Activated T-cell treated with anti-CD3 and anti-CD28 coated beads for 24 hours (primary cell): ENCODE measurements around the gene ABCD1.
"Not testable (repeated sequence)": the region's sequence is repeated elsewhere in the genome, so short reads cannot be mapped to it uniquely, and the experiment has no call there.

Experiments
- DNase-seq: peaks from one replicate; pipeline ENCODE4 v3.0.0-alpha.2; 2020; ENCODE audit warnings: low read depth

ABCD1 gene

GRCh38 chrX:153724252-153725038, at the start of gene ABCD1, which contains the start of gene BCAP31:
Gene ABCD1, plus strand, starts transcription at chrX:153724856. Its CDS starts 411 bp downstream, at chrX:153725267.
Gene BCAP31, minus strand, starts transcription at chrX:153724387. Its CDS starts 1,143 bp downstream, at chrX:153723244.
- DNase-seq: peak; percentile 80

- no peak for DNase-seq
Observed at GRCh38 chrX:153681175-153681574, 43.5 kb upstream of the ABCD1 start.

GRCh38 chrX:153683486-153683885, 41.2 kb upstream of the ABCD1 start:
- not testable (repeated sequence) for DNase-seq

DNA sequence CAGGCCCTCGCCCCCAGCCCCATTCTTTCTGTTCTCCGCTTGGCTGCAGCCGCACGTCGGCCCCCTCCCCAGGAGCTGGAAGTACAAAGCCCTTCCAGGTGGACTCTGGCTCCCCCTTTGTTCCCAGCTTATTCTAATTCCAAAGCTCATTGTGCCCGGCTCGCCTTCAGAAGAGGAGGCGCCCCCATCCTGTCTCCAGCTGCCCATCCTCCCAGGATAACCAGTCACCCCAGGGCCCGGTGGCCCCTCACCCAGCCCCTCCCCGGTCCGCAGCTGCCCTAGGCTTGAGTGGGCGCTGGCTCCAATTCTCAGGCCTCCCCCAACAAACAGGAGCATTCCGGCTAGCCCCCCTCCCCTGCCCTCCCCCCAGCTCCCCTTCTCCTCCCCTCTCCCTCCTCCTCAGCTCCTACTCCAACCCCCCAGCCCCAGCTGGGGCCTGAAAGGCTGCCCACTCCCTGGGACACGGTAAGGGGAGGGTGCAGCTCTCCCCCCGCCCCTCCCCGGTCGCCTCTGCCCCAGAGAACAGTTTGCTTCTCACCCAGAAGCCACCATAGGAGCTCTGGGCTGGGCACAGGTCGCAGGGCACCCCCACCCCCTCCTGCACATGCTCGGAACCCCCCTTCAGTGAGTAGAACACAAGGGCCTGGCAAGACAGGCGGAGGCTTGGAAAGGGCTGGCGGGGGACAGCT, 40.0 kb upstream of the ABCD1 start:
- DNase-seq: no peak

DNA sequence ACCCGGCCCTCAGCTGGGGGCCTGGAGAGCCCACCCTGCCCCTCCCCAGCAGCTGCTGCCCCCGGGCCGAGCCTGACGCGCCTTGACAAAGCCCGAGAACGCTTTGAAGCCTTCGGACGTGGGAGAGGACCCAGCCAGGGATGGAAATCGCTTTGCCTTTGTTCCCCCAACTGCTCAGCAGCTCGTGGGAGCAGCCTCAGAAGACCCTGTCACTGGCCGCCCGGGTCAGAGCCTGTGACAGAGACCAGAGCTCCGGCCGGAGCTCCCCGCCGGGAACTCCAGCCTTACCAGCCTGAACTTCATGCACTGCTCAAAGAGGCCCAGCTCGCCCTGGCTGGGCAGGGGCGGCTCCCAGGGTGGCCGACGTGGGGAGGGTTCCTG, 39.5 kb upstream of the ABCD1 start:
- no peak for DNase-seq

DNA sequence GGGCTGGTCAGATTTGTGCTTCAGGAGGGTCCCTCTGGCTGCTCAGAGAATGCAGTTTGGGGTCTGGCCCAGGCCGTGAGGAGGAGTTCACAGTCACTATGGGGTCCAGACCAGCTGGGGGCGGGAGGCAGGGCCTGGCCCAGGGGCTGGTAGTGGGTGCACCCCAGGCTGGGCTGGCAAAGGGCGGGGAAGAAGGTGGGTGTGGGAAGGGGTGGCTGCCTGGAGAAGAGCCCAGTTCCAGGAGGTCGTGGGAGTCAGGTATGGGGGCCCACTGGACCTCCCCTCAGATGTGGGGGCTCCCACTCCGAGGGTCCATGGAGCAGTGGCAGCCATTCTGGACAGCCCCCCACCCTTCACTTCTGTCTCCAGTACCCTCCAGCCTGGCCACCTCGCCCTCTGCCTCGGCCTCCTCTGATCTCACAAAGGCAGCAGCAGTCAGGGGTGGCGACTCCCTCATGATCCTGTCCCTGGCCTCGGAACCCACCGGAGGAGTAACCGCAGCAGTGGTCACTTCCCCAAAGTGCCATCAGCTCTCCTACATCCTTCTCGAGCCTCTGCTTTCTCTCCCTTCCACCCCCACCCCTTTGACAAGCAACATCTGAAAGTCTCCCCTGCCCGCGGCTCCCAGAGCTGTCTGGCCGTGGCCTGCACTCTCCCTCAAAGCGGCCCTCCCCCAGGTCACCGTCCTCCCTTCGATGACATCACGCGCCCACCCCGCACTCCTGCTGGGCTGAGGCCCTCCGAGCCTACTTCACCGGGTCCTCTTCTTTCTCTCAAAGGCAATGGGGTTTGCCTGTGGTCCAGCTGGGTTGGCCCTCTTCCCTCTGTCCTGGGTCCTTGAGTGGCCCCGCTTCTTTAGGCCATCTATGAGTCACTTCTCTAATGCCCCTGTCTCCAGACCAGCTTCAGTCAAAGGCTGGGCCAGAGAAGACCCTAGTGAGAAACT, 38.6 kb upstream of the ABCD1 start:
- no peak for DNase-seq

- DNase-seq: no peak
Observed at GRCh38 chrX:153686711-153687110, 37.9 kb upstream of the ABCD1 start.

DNA sequence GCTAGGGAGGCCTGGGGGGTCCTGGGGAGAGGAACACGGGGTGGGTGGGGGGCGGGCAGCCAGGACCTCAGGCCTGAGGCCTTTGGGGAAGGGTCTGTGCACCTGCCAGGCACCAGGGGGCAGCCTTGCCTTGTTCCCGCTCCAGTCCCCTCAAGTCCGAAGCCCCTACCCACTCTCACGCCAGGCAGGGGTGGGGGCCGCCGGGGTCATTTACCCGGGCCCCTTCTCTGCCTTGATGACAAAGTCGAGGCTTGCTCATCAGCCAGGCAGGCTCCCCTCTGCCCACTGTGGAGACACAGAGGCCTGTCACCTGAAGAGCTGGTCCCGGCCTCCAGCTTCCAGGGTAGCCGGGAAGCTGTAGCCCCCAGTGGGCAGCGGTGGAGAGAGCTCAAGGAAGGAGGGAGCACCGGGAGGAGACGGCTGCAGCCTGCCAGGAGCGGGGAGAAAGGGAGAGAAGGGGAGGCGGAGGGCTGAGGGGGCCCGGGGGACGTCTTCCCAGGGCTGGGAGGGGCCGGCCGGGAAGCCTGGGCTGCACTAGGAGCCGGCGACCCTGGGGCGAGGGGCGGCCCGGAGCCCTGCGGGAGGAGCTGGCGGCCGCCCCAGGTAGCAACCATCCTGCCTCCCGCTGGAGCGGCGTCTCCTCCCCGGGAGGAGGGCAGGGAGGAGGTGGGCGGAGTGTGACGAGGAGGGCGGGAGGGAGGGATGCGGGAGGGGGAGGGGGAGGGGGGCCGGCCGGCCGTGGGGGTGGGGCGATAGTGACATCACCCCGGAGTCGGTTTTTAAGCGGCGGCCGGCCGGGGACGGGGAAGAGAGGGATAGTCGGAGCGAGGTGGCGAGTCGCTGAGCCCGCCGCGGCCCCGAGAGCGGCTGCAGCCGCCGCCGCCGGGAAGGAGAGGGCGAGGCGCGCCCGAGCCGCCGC, 37.3 kb upstream of the ABCD1 start, which contains the start of gene SLC6A8:
SLC6A8 (plus strand) TSS at position 806 of the 919 bp plus-strand sequence. CDS start 649 bp downstream, outside the sequence.
- peak; percentile 14 for DNase-seq

- no peak for DNase-seq
Observed at GRCh38 chrX:153688071-153688470, 36.6 kb upstream of the ABCD1 start.

GRCh38 chrX:153688506-153688905, 36.1 kb upstream of the ABCD1 start:
- no peak for DNase-seq

GRCh38 chrX:153688911-153689590, 35.6 kb upstream of the ABCD1 start:
- no peak for DNase-seq

GRCh38 chrX:153689654-153690465, 34.8 kb upstream of the ABCD1 start:
- DNase-seq: no peak

DNA sequence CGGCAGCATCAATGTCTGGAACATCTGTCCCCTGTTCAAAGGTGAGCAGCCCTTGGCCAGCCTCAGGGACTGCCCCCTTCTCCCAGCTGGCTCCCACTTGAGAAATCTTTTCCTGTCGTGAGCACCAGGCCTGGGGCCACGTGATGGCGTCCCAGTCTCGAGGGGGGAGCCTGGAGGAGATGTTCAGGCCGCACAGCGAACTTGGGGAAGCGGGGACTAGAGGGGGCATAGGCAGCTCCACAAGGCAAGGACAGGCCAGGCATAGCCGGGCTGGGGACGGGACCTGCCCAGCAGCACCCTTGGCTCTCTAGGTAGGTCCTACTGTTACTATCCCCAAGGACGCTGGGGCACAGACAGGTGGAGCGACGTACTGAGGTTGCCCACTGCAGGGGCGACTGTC, 34.2 kb upstream of the ABCD1 start:
- no peak for DNase-seq

GRCh38 chrX:153691032-153691827, 33.4 kb upstream of the ABCD1 start:
- DNase-seq: not testable (repeated sequence)

GRCh38 chrX:153692003-153692402, 32.7 kb upstream of the ABCD1 start:
- DNase-seq: no peak

DNA sequence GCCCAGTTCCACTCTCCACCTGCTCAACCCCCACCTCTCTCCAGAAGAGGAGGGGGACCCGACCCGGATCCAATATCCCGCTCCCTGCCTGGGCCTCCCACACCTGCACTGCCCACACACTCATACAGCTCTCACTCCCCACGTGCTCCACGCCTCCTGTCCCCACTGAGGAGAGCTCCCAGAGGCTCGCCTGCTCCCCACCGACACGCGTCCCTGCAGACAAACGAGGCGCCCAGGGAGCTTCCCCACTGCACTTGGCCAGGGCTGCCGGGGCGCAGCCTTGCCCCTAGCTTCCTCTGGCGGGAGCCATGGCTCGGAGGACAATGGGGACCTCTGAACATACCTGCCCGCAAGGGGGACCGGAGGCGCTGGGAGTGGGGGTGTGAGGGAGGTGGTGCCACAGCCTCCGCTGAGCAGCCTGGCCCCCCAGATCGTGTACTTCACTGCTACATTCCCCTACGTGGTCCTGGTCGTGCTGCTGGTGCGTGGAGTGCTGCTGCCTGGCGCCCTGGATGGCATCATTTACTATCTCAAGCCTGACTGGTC, 32.0 kb upstream of the ABCD1 start:
- no peak for DNase-seq

DNA sequence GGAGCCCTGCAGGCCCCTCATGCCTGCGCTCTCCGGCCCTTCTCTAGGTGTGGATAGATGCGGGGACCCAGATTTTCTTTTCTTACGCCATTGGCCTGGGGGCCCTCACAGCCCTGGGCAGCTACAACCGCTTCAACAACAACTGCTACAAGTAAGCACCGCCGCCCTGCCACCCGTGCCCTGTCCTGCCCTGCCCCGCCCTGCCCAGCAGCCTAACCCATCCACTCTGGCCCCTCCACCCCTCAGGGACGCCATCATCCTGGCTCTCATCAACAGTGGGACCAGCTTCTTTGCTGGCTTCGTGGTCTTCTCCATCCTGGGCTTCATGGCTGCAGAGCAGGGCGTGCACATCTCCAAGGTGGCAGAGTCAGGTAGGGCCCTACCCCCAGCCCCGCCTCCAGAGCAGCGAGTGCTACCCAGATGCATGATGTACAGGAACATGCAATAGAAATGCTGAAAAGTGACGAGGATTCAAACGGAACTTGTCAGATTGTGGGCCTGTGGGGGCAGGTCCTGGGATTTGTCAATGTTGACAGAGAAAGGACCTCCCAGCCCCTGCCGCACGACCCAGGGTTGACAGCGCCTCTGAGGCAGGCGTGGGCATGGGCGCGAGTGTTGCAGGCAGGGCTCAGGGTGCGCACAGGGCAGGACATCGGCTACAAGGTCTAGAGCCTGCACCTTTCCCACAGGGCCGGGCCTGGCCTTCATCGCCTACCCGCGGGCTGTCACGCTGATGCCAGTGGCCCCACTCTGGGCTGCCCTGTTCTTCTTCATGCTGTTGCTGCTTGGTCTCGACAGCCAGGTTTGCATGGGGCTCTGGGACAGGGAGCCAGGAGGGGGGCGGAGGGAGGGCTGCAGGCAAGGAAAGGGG, 31.2 kb upstream of the ABCD1 start:
- no peak for DNase-seq
